ENCODE data around the gene IQSEC1.

DNA sequence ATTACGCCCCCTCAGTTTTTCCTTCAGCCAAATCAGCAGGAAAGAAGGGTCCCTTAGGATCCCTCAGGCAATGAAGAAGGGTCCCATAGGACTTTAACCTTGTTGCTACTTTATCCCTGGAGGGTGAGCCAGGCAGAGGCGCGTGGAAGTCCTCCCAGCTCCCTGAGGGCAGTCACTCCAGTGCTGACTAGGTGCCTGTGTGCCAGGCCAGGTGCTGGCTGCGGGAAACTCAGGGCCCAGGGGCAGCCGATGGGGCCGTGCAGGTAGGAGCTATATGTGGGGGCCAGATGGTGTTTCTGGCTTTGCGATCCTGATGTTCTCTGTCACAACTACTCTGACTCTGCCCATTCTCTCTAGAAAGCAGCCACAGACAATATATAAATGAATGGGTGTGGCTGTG, 42.8 kb upstream of the IQSEC1 start:
- TF ChIP-seq, protein P1, sequence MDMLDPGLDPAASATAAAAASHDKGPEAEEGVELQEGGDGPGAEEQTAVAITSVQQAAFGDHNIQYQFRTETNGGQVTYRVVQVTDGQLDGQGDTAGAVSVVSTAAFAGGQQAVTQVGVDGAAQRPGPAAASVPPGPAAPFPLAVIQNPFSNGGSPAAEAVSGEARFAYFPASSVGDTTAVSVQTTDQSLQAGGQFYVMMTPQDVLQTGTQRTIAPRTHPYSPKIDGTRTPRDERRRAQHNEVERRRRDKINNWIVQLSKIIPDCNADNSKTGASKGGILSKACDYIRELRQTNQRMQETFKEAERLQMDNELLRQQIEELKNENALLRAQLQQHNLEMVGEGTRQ (IDR thresholded peaks at IDR 0.05; ENCODE audit: low read length), result no peak
- TF ChIP-seq, protein P2, sequence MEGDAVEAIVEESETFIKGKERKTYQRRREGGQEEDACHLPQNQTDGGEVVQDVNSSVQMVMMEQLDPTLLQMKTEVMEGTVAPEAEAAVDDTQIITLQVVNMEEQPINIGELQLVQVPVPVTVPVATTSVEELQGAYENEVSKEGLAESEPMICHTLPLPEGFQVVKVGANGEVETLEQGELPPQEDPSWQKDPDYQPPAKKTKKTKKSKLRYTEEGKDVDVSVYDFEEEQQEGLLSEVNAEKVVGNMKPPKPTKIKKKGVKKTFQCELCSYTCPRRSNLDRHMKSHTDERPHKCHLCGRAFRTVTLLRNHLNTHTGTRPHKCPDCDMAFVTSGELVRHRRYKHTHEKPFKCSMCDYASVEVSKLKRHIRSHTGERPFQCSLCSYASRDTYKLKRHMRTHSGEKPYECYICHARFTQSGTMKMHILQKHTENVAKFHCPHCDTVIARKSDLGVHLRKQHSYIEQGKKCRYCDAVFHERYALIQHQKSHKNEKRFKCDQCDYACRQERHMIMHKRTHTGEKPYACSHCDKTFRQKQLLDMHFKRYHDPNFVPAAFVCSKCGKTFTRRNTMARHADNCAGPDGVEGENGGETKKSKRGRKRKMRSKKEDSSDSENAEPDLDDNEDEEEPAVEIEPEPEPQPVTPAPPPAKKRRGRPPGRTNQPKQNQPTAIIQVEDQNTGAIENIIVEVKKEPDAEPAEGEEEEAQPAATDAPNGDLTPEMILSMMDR (IDR thresholded peaks at IDR 0.05; ENCODE audit: control extremely low read depth in 1 of 3, insufficient read depth in 1 of 3, low read depth in 1 of 3, low read length in 3 of 3), result no peak
- TF ChIP-seq EGR1 (IDR thresholded peaks at IDR 0.05; ENCODE audit: borderline replicate concordance, low read depth, low read length), result no peak
- TF ChIP-seq RFX5 (IDR thresholded peaks at IDR 0.05; ENCODE audit: borderline replicate concordance, low read depth, low read length), result no peak
- TF ChIP-seq POLR2A (IDR thresholded peaks at IDR 0.05; ENCODE audit: control extremely low read depth in 1 of 2, low read depth in 2 of 2, low read length in 2 of 2), result no peak
- no peak for TF ChIP-seq GTF2F1 (IDR thresholded peaks at IDR 0.05; ENCODE audit: borderline replicate concordance, low read depth, low read length)
- TF ChIP-seq EZH2 (IDR thresholded peaks at IDR 0.05; ENCODE audit: low read depth, low read length, severe bottlenecking), result no peak
- TF ChIP-seq SP2 (IDR thresholded peaks at IDR 0.05; ENCODE audit: low read length), result no peak
- TF ChIP-seq JUN (IDR thresholded peaks at IDR 0.05; ENCODE audit: low read depth, low read length), result no peak
- TF ChIP-seq PHF8 (conservative IDR thresholded peaks at IDR 0.05; ENCODE audit: low read depth, low read length), result no peak
